Esophagus squamous epithelium (tissue), 4 donors: ENCODE data around the gene ADAT1.

ENCODE experiments used
- POLR2A ChIP-seq, 4 donors: fragments of 450-650 bp; IDR thresholded peaks; one replicate each; pipeline ENCODE4 v1.6.1; 2017; ENCODE audit warnings: antibody characterized with exemption in 4 of 4, mild to moderate bottlenecking in 4 of 4, moderate library complexity in 3 of 4
- TF ChIP-seq, protein P1 (sequence below), 6 experiments: fragments of 450-650 bp in 4 of 6; fragments of 200-600 bp in 2 of 6; sonication (generic) in 2 of 6; IDR thresholded peaks; one replicate each; pipeline ENCODE4 v1.5.1; 2016 to 2019; ENCODE audit warnings: antibody characterized with exemption in 6 of 6, mild to moderate bottlenecking in 4 of 6, moderate library complexity in 4 of 6

- TF ChIP-seq, protein P1, sequence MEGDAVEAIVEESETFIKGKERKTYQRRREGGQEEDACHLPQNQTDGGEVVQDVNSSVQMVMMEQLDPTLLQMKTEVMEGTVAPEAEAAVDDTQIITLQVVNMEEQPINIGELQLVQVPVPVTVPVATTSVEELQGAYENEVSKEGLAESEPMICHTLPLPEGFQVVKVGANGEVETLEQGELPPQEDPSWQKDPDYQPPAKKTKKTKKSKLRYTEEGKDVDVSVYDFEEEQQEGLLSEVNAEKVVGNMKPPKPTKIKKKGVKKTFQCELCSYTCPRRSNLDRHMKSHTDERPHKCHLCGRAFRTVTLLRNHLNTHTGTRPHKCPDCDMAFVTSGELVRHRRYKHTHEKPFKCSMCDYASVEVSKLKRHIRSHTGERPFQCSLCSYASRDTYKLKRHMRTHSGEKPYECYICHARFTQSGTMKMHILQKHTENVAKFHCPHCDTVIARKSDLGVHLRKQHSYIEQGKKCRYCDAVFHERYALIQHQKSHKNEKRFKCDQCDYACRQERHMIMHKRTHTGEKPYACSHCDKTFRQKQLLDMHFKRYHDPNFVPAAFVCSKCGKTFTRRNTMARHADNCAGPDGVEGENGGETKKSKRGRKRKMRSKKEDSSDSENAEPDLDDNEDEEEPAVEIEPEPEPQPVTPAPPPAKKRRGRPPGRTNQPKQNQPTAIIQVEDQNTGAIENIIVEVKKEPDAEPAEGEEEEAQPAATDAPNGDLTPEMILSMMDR (IDR thresholded peaks at IDR 0.05) = no peak
- TF ChIP-seq POLR2A (IDR thresholded peaks at IDR 0.05) = no peak
Observed at GRCh38 chr16:75628351-75628750, 5.3 kb upstream of the ADAT1 start.
